KMS-11 (cell line): ENCODE results near the gene MYORG.

ENCODE experiments used
- H2AFZ ChIP-seq: fragments of 200-600 bp; sonication (generic); 2 replicates; pipeline ENCODE4 v1.6.1; 2016; ENCODE audit warnings: antibody characterized with exemption, mixed run types, low read depth
- H3K27ac ChIP-seq: fragments of 200-600 bp; sonication (generic); 2 replicates; pipeline ENCODE4 v1.6.1; 2016; ENCODE audit warnings: mild to moderate bottlenecking, mixed run types
- H3K27me3 ChIP-seq: fragments of 200-600 bp; sonication (generic); 2 replicates; pipeline ENCODE4 v1.6.1; 2017; ENCODE audit warnings: mild to moderate bottlenecking, low read depth, mixed run types, moderate library complexity; ENCODE audit not compliant: insufficient read depth
- H3K36me3 ChIP-seq: fragments of 200-600 bp; sonication (generic); 2 replicates; pipeline ENCODE4 v1.6.1; 2017; ENCODE audit warnings: mild to moderate bottlenecking, mixed run types; ENCODE audit not compliant: insufficient read depth
- H3K4me1 ChIP-seq: fragments of 200-600 bp; sonication (generic); 2 replicates; pipeline ENCODE4 v1.6.1; 2016; ENCODE audit warnings: mild to moderate bottlenecking, low read depth, mixed run types; ENCODE audit not compliant: poor library complexity, severe bottlenecking
- H3K4me2 ChIP-seq: fragments of 200-600 bp; sonication (generic); 2 replicates; pipeline ENCODE4 v1.7.0; 2016; ENCODE audit warnings: mild to moderate bottlenecking, mixed run types
- H3K4me3 ChIP-seq: fragments of 200-600 bp; sonication (generic); IDR thresholded peaks from 2 replicates; pipeline ENCODE4 v1.6.1; 2017; ENCODE audit warnings: low read depth, low read length, mixed read lengths; ENCODE audit not compliant: insufficient read depth
- H3K79me2 ChIP-seq: fragments of 200-600 bp; sonication (generic); 2 replicates; pipeline ENCODE4 v1.6.1; 2016; ENCODE audit warnings: low read depth, mixed run types; ENCODE audit not compliant: insufficient read depth
- H3K9ac ChIP-seq: fragments of 200-600 bp; sonication (generic); 2 replicates; pipeline ENCODE4 v1.6.1; 2016; ENCODE audit warnings: mild to moderate bottlenecking, mixed run types
- H4K20me1 ChIP-seq: fragments of 200-600 bp; sonication (generic); 2 replicates; pipeline ENCODE4 v1.6.1; 2016; ENCODE audit warnings: mild to moderate bottlenecking, mixed run types; ENCODE audit not compliant: insufficient read depth
- TF ChIP-seq, protein P1 (sequence below): fragments of 200-600 bp; sonication (generic); conservative IDR thresholded peaks from 2 replicates; pipeline ENCODE4 v1.6.1; 2017; ENCODE audit warnings: low read depth, mild to moderate bottlenecking, antibody characterized with exemption, low read length, moderate library complexity, mixed read lengths

MYORG gene

DNA sequence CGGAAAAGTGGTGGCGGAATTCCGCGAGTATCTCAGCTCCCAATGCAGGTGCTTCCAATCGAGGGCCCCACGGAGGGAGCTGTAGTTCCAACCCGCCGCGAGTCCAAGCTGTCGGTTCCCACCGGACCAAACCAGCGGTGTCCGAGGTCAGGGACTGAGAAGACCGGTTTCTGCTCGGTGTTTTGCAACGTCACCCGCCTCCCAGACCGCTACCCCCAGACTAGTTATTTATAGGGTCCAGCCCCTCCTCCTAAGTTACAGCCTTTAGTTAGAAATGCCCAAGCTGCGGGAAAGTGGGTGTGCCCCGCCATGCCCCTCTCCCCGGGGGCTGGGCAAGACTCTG lies 677 bp upstream of the MYORG start:
- peak overlapping the region; percentile 94 for H3K4me2 ChIP-seq
- TF ChIP-seq, protein P1, sequence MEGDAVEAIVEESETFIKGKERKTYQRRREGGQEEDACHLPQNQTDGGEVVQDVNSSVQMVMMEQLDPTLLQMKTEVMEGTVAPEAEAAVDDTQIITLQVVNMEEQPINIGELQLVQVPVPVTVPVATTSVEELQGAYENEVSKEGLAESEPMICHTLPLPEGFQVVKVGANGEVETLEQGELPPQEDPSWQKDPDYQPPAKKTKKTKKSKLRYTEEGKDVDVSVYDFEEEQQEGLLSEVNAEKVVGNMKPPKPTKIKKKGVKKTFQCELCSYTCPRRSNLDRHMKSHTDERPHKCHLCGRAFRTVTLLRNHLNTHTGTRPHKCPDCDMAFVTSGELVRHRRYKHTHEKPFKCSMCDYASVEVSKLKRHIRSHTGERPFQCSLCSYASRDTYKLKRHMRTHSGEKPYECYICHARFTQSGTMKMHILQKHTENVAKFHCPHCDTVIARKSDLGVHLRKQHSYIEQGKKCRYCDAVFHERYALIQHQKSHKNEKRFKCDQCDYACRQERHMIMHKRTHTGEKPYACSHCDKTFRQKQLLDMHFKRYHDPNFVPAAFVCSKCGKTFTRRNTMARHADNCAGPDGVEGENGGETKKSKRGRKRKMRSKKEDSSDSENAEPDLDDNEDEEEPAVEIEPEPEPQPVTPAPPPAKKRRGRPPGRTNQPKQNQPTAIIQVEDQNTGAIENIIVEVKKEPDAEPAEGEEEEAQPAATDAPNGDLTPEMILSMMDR = no peak
- H3K36me3 ChIP-seq = no peaks in the 10 kb centered on the region
- H3K79me2 ChIP-seq = no peaks in the 10 kb centered on the region
- no peaks in the 10 kb centered on the region for H3K27me3 ChIP-seq
- H3K9ac ChIP-seq = peak overlapping the region; percentile 18; the same call in 1 of the 2 replicates
- H3K4me3 ChIP-seq = no peak overlapping the region
- peaks cover 26% of the 10 kb centered on the region for H3K4me1 ChIP-seq
- no peak overlapping the region for H3K27ac ChIP-seq
- H2AFZ ChIP-seq = peak overlapping the region; percentile 94
- H4K20me1 ChIP-seq = no peaks in the 10 kb centered on the region

DNA sequence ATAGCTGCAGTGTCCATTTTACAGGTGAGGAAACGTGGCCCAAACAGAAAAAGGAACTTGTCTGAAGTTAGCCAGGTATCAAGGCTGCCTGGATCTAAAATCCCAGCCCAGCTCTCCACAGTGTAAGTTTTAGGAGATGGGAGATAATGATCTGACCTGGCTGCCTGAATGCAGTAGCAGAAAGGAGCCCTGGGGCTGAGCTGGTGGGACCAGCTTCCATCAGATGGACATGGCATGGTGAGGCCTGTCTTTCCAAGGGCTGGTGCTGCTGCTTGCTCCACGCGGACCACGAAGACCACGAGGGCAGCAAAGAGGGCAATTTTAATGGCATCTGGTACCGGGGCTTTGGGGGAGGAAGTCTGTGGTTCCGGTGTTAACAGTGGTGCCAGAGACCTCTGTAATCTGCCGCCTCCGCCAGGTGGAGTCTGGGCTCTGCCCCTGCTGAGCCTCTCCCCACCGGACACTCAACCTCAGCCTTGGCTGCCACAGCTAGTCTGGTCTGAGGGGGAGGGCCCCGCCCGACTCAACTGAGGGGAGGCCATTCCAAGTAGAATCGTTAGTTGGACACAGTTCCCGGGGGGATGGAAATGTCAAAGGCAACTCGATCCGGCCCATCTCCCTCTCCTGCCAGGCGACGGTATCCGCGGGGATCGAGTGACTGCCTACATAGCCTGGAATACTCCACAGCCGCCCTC lies 650 bp downstream of the MYORG start:
- H3K27ac ChIP-seq = no peak overlapping the region
- H3K27me3 ChIP-seq = no peaks in the 10 kb centered on the region
- TF ChIP-seq, protein P1 = peak; percentile 33; the same call in 1 of the 2 replicates
- H3K79me2 ChIP-seq = no peaks in the 10 kb centered on the region
- peaks cover 25% of the 10 kb centered on the region for H3K4me1 ChIP-seq
- no peak overlapping the region for H3K4me3 ChIP-seq
- peak overlapping the region; percentile 94 for H2AFZ ChIP-seq
- peak overlapping the region; percentile 83 for H3K4me2 ChIP-seq
- no peaks in the 10 kb centered on the region for H4K20me1 ChIP-seq
- H3K9ac ChIP-seq = peak overlapping the region; percentile 32; the same call in 1 of the 2 replicates
- no peaks in the 10 kb centered on the region for H3K36me3 ChIP-seq

DNA sequence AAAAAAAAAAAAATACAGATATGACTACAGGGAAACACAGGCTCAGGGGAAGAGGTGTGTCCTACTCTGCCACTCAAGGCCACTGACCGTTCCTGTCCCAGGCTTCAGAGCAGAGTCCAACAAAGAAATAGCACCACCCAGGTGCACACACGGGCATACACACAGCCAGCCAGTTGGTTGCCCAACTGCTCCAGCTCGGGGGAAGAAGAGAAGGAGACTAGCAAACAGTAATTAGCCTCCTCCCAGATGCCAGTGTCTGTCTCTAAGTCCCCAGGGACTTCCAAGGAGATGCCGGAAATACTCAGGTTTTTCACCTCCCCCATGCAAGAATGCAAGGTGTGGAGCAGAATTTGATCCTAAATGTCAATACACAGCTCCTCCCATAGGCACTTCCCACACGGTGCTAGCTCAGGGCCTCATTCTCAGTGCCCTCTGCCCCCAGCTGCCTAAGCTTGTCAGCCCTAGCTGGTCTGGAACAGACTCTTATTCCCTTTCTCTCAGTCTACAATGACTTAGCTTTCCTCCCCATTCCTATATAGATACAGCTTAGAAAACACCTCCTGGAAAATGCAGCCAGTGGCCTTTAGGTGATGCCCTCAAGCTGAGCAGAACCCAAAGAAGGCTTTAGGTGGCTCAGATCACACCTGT lies 1.7 kb downstream of the MYORG start:
- H3K27me3 ChIP-seq = no peaks in the 10 kb centered on the region
- H3K27ac ChIP-seq = no peak overlapping the region
- H3K4me2 ChIP-seq = peak overlapping the region; percentile 83; the same call in 1 of the 2 replicates
- H3K9ac ChIP-seq = no peak overlapping the region
- no peaks in the 10 kb centered on the region for H3K79me2 ChIP-seq
- peaks cover 17% of the 10 kb centered on the region for H3K4me1 ChIP-seq
- no peak overlapping the region for H3K4me3 ChIP-seq
- no peak overlapping the region; the same call in 1 of the 2 replicates for H2AFZ ChIP-seq
- no peaks in the 10 kb centered on the region for H3K36me3 ChIP-seq
- TF ChIP-seq, protein P1 = no peak
- no peaks in the 10 kb centered on the region for H4K20me1 ChIP-seq

DNA sequence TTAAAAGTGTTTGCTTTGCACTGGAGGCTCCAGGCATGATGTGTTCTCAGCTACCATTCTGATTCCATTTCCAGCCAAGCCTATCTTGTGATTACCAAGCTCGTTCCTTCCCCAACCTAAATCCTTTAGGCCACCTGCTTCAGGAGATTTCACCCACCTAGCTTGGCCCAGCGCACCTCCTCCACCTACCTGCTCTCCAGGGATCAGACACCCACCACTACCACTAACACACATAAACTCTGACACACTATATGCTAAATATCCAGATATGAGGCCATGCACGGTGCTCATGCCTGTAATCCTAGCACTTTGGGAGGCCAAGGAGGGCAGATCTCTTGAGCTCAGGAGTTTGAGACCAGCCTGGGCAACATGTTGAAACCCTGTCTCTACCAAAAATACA lies 2.4 kb downstream of the MYORG start:
- Histone ChIP-seq H3K27me3 (no peaks in the 10 kb centered on the region), H3K36me3 (no peaks in the 10 kb centered on the region), H4K20me1 (no peaks in the 10 kb centered on the region), H3K9ac (no peak overlapping the region), H3K4me2 (no peak overlapping the region), H2AFZ (no peak overlapping the region), H3K79me2 (no peaks in the 10 kb centered on the region), H3K4me1 (peaks cover 13% of the 10 kb centered on the region), H3K27ac (no peak overlapping the region), H3K4me3 (no peak overlapping the region)
- TF ChIP-seq, protein P1 = no peak
